Stimulated activated effector memory CD8-positive, alpha-beta T cell treated with anti-CD3 and anti-CD28 coated beads, Interleukin-12 subunit alpha, Interleukin-12 subunit beta, amount 100 ng/mL, for 72 hours (primary cell): ENCODE results near the gene OSBPL10.
A peak's percentile ranks its signal among the peaks of the same experiment; 100 is the strongest.

ENCODE experiments used
- ATAC-seq: fragments of 150-1000 bp; cut with Tn5 transposase; 2 replicates; pipeline ENCODE4 v1.10.0; 2021
- DNase-seq, 2 donors: peaks; one replicate each; pipeline ENCODE4 v3.0.0; 2021 to 2022; ENCODE audit warnings: low spot score in 2 of 2
- H3K27ac Mint-ChIP-seq: one replicate; pipeline ENCODE4 v1.8.0; 2022; ENCODE audit warnings: mild to moderate bottlenecking, mixed read lengths
- H3K36me3 Mint-ChIP-seq: one replicate; pipeline ENCODE4 v1.8.0; 2022; ENCODE audit warnings: mild to moderate bottlenecking, mixed read lengths
- H3K4me1 Mint-ChIP-seq: one replicate; pipeline ENCODE4 v1.8.0; 2022; ENCODE audit warnings: mixed read lengths
- H3K4me3 Mint-ChIP-seq: one replicate; pipeline ENCODE4 v1.8.0; 2022; ENCODE audit warnings: mild to moderate bottlenecking, mixed read lengths
- H3K9me3 Mint-ChIP-seq: one replicate; pipeline ENCODE4 v1.8.0; 2022; ENCODE audit warnings: mixed read lengths

OSBPL10 gene

DNA sequence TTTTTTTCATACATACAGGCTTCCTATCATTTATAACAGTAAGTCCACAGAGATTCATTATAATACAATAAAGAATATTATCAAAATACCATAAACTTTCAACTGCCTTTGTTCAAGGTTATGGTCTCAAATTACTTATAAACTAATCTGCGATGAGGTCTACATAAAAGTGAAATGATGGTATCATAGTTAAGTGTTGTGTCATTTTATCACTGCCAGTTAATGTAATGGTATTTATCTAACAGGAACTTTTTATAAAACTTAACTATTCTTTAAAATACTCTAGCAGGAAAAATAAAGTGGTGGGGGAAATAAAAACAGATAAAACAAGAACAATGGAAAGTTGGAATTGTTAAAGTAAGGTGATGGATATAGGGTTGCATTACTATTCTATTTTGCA is 153.1 kb downstream of the OSBPL10 start:
- H3K9me3 Mint-ChIP-seq = no peaks in the 10 kb centered on the region
- H3K4me3 Mint-ChIP-seq = no peak overlapping the region
- DNase-seq = no peak
- H3K27ac Mint-ChIP-seq = no peak overlapping the region
- no peaks in the 10 kb centered on the region for H3K36me3 Mint-ChIP-seq
- ATAC-seq = no peak
- H3K4me1 Mint-ChIP-seq = no peaks in the 10 kb centered on the region

DNA sequence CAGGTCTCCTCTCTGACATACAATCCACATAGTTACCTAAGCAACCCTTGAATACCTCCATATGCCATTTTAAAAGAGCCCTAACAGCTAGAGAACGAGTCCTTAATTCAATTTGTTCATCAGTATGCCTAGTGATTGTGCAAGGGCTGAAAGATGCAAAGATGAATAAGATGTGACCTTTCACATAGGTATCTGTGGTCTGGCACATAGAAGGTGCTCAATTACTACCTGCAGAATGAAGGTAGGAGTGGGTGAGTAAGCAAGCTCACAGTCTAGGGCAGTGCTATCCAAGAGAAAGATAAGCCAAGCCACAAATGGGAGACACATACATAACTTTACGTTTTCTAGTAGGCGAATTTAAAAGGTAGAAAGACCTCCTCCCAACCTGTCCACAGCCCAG is 157.9 kb downstream of the OSBPL10 start:
- H3K36me3 Mint-ChIP-seq = no peaks in the 10 kb centered on the region
- no peaks in the 10 kb centered on the region for H3K4me1 Mint-ChIP-seq
- no peak overlapping the region for H3K27ac Mint-ChIP-seq
- ATAC-seq (no peak), DNase-seq (no peak)
- H3K4me3 Mint-ChIP-seq = no peak overlapping the region
- H3K9me3 Mint-ChIP-seq = no peaks in the 10 kb centered on the region

DNA sequence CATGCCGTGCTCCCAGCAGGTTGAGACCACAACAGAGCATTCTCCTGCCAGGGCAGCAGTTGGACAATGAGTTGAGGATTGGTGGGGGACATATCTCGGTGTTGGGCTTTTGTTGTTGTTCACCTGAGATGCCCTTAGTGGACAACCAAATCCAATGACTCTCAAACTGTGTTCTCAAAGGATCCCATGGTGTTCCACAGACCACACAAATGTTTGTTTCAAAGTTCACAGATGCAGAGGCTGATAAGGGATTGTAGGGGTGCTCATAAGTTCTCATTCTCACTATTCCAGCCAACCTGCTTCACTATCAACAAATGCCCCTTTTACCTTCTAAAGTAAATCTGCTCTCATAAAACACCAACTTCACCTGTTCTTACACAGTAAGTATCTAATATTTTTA is 159.9 kb downstream of the OSBPL10 start:
- Mint-ChIP-seq H3K4me3 (no peak overlapping the region), H3K4me1 (no peaks in the 10 kb centered on the region), H3K36me3 (no peaks in the 10 kb centered on the region), H3K9me3 (no peaks in the 10 kb centered on the region), H3K27ac (no peak overlapping the region)
- ATAC-seq (no peak), DNase-seq (no peak)

DNA sequence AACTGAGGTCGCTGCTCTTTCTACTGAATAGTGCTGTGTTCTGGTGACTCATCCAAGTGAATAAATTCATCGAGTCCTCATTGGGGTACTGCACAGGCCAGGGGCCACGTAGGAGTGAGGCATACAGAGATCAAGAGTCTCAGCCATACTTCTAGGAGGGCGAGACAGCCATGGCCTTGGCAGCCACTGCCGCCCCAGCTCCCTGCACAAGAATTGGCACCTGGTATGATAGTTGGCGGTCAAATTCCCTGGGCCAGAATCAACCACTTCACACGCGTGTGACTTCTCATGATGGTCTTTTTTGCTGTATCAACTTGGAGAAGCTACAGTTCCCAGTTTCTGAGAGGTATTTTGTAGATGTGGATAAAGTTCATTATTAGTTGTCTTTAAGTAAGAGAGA is 161.6 kb downstream of the OSBPL10 start:
- Mint-ChIP-seq H3K4me3 (no peak overlapping the region), H3K27ac (no peak overlapping the region), H3K36me3 (no peaks in the 10 kb centered on the region), H3K4me1 (no peaks in the 10 kb centered on the region), H3K9me3 (no peaks in the 10 kb centered on the region)
- DNase-seq (no peak), ATAC-seq (no peak)

DNA sequence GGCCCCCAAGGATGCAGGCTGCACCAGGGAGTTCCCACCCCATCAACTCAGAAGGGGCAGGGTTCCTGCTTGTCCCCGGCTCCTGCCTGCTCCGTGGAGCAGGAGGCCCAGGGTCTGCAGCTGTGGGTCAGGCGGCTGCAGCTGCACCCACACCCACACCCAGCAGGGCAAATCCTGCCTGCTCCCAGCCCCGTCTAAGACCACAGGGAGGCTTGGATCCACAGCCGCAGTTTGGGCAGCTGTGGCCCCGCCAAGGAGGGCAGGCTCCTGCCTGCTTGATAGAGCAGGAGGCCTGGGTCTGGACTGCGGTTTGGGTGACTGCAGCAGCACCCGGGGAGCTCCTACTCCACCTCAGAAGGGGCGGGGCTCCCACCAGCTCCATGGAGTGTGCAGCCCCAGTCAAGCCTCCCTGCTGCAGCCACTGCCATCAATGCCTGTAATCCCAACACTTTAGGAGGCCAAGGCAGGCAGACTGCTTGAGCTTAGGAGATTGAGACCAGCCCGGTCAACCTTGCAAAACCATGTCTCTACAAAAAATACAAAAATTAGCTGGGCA is 163.6 kb downstream of the OSBPL10 start:
- ATAC-seq (peak; percentile 11), DNase-seq (no peak)
- Mint-ChIP-seq H3K4me1 (no peaks in the 10 kb centered on the region), H3K27ac (no peak overlapping the region), H3K36me3 (no peaks in the 10 kb centered on the region), H3K4me3 (no peak overlapping the region), H3K9me3 (no peaks in the 10 kb centered on the region)

DNA sequence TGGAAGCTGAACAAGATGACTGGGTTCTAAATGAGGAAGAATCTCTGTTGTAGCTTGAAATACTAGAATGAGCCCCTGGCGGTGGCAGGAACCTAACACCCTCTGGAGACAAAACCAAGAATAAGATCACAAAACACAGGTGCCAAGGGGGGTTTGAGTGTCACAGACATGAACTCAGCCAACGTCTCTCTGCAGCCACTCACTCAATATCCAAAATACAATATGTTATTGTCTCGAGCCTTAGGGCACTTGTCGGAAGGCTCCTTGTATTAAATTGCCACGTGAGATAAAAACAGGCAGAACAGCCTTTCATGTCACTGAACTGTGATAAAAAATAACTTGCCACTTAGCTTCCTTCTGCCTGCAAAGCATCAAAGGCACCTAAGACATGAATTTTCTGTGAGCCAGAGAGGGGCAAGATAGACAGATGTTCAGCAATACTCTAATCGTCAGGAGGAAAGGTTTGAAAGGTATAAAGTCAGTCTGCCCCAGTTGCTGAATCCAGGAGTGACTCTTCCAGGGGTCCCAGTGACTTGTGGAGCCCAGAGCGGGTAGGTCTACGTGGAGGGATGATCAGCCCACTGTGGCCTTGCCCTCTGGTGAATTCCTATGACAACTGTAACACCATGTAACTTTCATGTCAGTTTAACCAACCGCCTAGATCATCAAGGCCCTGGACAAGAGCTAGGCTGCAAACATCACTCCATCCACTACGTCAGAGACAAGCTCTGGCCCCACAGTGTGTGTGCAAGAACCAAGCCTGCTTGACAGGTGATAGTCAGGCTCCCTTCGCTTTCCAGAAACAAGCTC is 165.2 kb downstream of the OSBPL10 start:
- H3K9me3 Mint-ChIP-seq = no peaks in the 10 kb centered on the region
- no peak for ATAC-seq
- no peak overlapping the region for H3K27ac Mint-ChIP-seq
- DNase-seq = no peak
- no peaks in the 10 kb centered on the region for H3K36me3 Mint-ChIP-seq
- no peaks in the 10 kb centered on the region for H3K4me1 Mint-ChIP-seq
- no peak overlapping the region for H3K4me3 Mint-ChIP-seq

DNA sequence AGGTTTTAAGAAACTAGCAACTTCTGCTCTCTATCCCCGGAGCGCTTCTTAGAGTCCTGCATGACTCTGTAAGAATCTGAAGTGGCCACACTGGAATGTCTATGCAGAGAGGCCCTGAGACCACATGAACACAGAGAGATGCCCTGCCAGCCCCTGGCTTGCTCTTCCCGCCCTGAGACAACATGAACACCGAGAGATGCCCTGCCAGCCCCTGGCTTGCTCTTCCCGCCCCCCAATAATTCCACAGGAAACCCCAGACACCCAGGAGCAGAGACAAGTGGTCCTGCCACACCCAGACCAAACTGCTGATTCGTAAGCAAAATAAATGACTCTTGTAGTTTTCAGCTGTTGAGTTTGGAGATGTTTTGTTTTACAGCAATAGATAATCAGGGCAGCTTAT is 166.1 kb downstream of the OSBPL10 start:
- H3K36me3 Mint-ChIP-seq = no peaks in the 10 kb centered on the region
- ATAC-seq = no peak

DNA sequence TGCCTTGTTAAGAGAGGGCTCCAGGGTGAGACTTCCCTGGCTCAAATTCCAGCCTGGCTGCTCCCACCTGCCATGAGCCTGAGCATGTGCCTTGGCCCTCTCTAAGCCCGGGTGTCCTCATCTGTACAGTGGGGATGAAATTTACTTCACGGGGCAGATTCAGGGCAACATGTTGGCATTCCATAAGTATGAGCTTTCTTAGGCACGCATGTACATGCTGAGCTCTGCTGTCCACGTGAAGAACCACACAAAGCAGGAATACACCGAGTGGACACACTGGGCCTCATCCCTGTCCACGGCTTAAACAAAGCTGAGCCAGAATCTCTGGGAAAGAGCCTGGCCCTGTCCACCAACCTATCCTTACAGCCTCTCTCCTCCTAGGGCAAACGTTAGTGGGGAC is 167.4 kb downstream of the OSBPL10 start:
- no peaks in the 10 kb centered on the region for H3K36me3 Mint-ChIP-seq

More for the DNA sequence above, 166.1 kb downstream of the OSBPL10 start:
- Mint-ChIP-seq H3K27ac (no peak overlapping the region), H3K4me3 (no peak overlapping the region), H3K9me3 (no peaks in the 10 kb centered on the region), H3K4me1 (no peaks in the 10 kb centered on the region)
- DNase-seq = no peak

DNA sequence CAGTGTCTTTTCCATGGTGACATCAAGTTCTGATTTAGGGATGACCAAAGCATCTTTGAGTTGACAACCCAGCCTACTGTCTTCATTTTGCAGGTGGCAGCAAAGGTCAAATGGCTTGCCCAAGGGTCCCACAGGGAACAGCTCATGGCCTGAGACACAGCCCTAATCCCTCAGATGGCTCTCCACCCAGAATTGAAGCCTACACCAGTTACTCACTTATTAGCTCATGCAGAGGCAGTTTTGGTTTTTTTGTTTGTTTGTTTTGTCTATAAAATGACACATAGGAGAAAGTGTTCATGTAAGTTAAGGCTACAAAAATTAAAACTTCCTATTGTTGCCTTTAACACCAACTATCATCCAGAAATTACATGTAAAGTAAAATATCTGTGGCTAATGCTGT is 167.9 kb downstream of the OSBPL10 start:
- Mint-ChIP-seq H3K27ac (no peak overlapping the region), H3K36me3 (no peaks in the 10 kb centered on the region), H3K4me1 (no peaks in the 10 kb centered on the region)

More for the DNA sequence above, 167.4 kb downstream of the OSBPL10 start:
- no peaks in the 10 kb centered on the region for H3K4me1 Mint-ChIP-seq
- H3K4me3 Mint-ChIP-seq = no peak overlapping the region
- ATAC-seq (no peak), DNase-seq (no peak)
- H3K9me3 Mint-ChIP-seq = no peaks in the 10 kb centered on the region
- no peak overlapping the region for H3K27ac Mint-ChIP-seq

DNA sequence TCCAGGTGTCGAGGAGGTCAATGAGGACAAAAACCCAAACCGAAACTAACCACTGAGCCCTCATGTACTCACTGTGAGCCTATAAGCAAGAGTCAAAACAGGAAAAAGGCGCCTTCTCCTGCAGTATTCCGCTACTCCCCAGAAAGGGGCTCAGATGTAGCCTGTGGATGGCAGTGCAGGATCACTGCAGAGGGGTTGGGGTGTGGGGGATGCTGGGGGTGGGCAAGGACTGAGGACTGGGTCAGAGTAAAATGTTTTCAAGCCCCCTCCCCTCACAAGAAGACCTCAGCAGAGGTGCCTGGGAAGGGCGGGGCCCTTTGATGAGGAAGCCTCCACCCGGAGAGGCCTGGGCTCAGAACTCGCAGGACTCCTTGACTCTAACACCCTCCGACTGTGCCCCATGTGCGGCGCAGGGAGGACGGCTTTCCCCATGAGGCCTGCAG is 170.1 kb downstream of the OSBPL10 start:
- no peak overlapping the region for H3K27ac Mint-ChIP-seq
- DNase-seq (no peak), ATAC-seq (no peak)
- no peaks in the 10 kb centered on the region for H3K9me3 Mint-ChIP-seq
- no peaks in the 10 kb centered on the region for H3K36me3 Mint-ChIP-seq
- H3K4me1 Mint-ChIP-seq = no peaks in the 10 kb centered on the region
- H3K4me3 Mint-ChIP-seq = no peak overlapping the region

More for the DNA sequence above, 167.9 kb downstream of the OSBPL10 start:
- no peak overlapping the region for H3K4me3 Mint-ChIP-seq
- no peaks in the 10 kb centered on the region for H3K9me3 Mint-ChIP-seq
- ATAC-seq (no peak), DNase-seq (no peak)

DNA sequence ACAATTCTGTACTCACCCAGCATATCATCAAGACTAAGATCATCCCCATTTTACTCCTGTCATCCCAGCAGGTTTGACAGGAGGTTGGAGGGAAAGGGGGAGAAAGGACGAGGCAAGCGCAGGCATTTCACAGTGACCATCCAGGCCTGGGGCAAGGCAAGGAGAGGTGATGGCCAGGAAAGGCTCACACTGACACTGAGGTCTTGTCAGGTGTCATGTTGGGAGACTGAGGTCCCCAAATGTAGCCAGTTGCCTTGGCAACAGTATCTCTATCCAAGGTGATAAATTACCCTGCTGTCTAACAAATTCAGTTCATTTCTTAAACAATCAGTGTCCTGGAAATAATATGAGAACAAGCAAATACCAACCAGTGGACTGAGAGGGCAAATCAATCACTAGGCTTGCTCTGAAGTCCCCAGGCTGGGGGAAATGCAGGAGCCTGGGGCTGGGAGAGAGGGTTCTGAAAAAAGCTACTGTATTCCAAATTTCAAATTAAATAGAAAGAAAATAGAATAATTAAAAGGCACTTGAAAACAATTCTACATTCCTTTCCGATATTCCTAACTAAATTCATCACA is 172.8 kb downstream of the OSBPL10 start:
- no peak overlapping the region for H3K4me3 Mint-ChIP-seq
- no peaks in the 10 kb centered on the region for H3K9me3 Mint-ChIP-seq
- H3K4me1 Mint-ChIP-seq = no peaks in the 10 kb centered on the region
- ATAC-seq = no peak
- no peak for DNase-seq
- H3K27ac Mint-ChIP-seq = no peak overlapping the region
- H3K36me3 Mint-ChIP-seq = no peaks in the 10 kb centered on the region

DNA sequence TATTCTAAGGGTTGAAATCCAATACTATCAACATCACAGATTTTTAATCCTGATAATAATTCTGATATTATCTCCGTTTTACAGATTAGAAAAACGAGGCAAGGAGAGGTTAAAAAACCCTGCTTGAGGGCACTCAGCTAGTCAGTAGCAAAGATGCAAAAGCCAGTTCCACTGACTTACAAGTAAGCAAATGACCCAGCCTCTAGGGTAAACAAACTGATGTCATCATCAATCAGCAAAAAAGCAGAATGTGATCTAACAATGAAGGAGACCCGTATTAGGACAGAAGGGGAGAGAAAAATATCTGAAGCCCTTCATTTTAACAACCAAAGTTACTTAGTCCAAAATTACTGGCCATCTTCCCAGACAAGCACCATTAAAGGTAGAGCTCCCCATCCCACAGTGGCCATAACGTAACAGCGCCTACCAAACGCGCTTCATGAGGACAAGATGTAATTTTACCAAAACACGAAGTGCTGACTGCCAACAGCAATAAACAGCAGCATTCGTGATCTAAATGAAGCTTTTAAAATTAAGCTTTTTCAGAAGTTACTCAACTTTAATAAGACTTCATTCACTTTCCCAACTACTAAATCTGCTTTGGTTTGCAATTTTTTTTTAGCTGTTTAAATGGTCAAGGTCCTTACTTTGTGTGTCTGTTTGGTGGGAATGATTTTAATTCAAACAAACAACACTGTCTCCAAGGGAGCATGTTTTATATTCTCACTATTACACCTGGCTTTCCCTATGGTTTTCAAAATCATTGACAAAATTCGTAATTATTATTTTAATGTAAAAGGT is 176.6 kb downstream of the OSBPL10 start:
- DNase-seq (no peak), ATAC-seq (no peak)
- Mint-ChIP-seq H3K4me3 (no peak overlapping the region), H3K36me3 (no peaks in the 10 kb centered on the region), H3K9me3 (no peaks in the 10 kb centered on the region), H3K27ac (no peak overlapping the region), H3K4me1 (no peaks in the 10 kb centered on the region)

DNA sequence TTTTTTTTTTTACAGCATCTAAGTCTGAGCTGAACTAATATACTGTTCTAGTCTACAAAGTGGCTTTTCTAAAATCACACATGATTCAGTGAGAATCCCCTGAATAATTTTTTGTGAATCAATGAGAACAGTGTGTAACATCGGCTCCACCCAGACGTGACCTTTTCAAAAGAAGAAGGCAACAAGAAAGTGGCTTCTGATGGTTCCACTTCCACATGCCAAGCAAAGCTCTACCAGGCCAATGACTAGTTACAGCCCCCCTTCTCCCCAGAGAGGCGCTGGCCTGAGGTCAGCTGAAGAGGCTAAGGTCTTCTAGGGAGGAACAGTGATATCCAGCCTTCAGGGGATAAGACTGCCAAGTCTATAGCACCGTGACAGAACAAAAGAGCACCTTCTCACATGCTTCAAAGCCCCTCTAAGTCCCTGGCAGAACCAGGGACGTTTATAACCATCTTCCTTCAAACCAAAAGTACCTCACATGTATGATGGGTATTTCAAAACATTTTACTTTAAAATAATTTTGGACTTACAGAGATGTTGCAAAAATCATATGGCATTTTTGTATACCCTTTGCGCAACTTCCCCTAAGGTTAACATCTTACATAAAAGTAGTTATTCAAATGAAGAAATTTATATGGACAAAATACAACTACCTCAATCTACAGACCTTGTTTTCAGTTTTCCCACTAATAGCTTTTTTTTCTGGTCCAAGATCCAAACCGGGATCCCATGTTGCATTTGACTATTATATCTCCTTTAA is 177.9 kb downstream of the OSBPL10 start:
- H3K4me3 Mint-ChIP-seq = no peak overlapping the region
- no peaks in the 10 kb centered on the region for H3K9me3 Mint-ChIP-seq
- ATAC-seq (peak; percentile 28), DNase-seq (no peak)
- H3K4me1 Mint-ChIP-seq = no peaks in the 10 kb centered on the region
- H3K27ac Mint-ChIP-seq = no peak overlapping the region
- no peaks in the 10 kb centered on the region for H3K36me3 Mint-ChIP-seq

DNA sequence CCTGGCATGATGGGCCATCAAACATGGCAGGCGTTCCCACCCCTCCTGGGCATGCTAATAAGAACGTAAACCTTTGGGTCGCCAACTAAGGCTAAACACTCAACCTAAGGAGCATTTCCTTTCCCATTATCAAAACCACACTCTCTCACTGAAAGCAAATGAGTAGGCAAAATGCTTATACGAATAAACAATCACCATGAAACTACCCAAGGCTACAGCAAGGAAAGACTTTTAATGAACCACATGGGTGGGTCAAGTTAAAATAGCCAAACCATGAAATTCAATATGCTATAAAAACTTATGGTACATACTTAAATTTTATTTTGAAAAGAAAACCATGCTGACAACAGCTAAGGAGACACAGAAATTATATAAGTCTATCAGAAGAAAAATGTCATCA is 180.6 kb downstream of the OSBPL10 start:
- no peaks in the 10 kb centered on the region for H3K36me3 Mint-ChIP-seq
- DNase-seq = no peak
- H3K9me3 Mint-ChIP-seq = no peaks in the 10 kb centered on the region
- H3K27ac Mint-ChIP-seq = no peak overlapping the region
- no peaks in the 10 kb centered on the region for H3K4me1 Mint-ChIP-seq
- no peak for ATAC-seq
- H3K4me3 Mint-ChIP-seq = no peak overlapping the region

DNA sequence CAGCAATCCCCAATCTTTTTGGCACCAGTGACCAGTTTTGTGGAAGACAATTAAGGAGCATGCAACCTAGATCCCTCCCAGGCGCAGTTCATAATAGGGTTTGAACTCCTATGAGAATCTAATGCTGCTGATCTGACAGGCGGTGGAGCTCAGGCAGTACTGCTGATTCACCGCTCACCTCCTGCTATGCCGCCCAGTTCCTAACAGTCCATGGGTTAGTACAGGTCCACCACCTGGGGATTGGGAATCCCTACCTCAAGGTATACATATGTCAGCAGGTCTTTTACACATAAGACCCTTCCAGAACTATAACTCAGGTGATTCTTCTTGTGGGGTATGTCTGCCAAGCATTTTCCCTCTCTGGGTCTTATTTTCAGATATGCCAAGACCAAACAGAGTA is 182.2 kb downstream of the OSBPL10 start:
- DNase-seq (no peak), ATAC-seq (no peak)
- no peak overlapping the region for H3K27ac Mint-ChIP-seq
- H3K36me3 Mint-ChIP-seq = no peaks in the 10 kb centered on the region
- H3K9me3 Mint-ChIP-seq = no peaks in the 10 kb centered on the region
- no peak overlapping the region for H3K4me3 Mint-ChIP-seq
- H3K4me1 Mint-ChIP-seq = no peaks in the 10 kb centered on the region
